Stimulated activated naive CD8-positive, alpha-beta T cell treated with anti-CD3 and anti-CD28 coated beads, Interleukin-15, Interleukin-2, amounts not matched to agents 100 ng/mL and 50 ng/mL, for 24 hours (primary cell): ENCODE data around the gene PLAU.
A peak's percentile ranks its signal among the peaks of the same experiment; 100 is the strongest.
"Not testable (repeated sequence)": the region's sequence is repeated elsewhere in the genome, so short reads cannot be mapped to it uniquely, and the experiment has no call there.

Experiments used
- H3K27ac Mint-ChIP-seq: one replicate; pipeline ENCODE4 v1.8.0; 2021; ENCODE audit warnings: mild to moderate bottlenecking, mixed read lengths
- H3K27me3 Mint-ChIP-seq: one replicate; pipeline ENCODE4 v1.8.0; 2021; ENCODE audit warnings: mixed read lengths
- H3K36me3 Mint-ChIP-seq: one replicate; pipeline ENCODE4 v1.8.0; 2021; ENCODE audit warnings: low read depth, mixed read lengths
- H3K4me1 Mint-ChIP-seq: one replicate; pipeline ENCODE4 v1.8.0; 2021; ENCODE audit warnings: low read depth, mixed read lengths
- H3K4me3 Mint-ChIP-seq: one replicate; pipeline ENCODE4 v1.8.0; 2021; ENCODE audit warnings: mild to moderate bottlenecking, mixed read lengths
- H3K9me3 Mint-ChIP-seq: one replicate; pipeline ENCODE4 v1.8.0; 2021; ENCODE audit warnings: mixed read lengths

PLAU gene

GRCh38 chr10:73916761-73917470 is 6.0 kb downstream of the PLAU start:
- H3K27ac Mint-ChIP-seq: no peak overlapping the region
- peaks cover 18% of the 10 kb centered on the region for H3K4me1 Mint-ChIP-seq
- no peaks in the 10 kb centered on the region for H3K9me3 Mint-ChIP-seq
- H3K4me3 Mint-ChIP-seq: no peak overlapping the region
- peaks cover 35% of the 10 kb centered on the region for H3K27me3 Mint-ChIP-seq
- peaks cover 5% of the 10 kb centered on the region for H3K36me3 Mint-ChIP-seq

- Mint-ChIP-seq H3K4me1 (peaks cover 24% of the 10 kb centered on the region), H3K36me3 (peaks cover 5% of the 10 kb centered on the region), H3K27ac (no peak overlapping the region), H3K4me3 (no peak overlapping the region), H3K27me3 (peaks cover 34% of the 10 kb centered on the region), H3K9me3 (no peaks in the 10 kb centered on the region)
Observed at GRCh38 chr10:73917566-73918305, 6.8 kb downstream of the PLAU start.

GRCh38 chr10:73919481-73919880 is 8.5 kb downstream of the PLAU start:
- not testable (repeated sequence) for H3K27ac Mint-ChIP-seq, H3K4me3 Mint-ChIP-seq, H3K36me3 Mint-ChIP-seq, H3K9me3 Mint-ChIP-seq
- Mint-ChIP-seq H3K4me1 (peaks cover 27% of the 10 kb centered on the region), H3K27me3 (peaks cover 36% of the 10 kb centered on the region)

- H3K36me3 Mint-ChIP-seq: peaks cover 5% of the 10 kb centered on the region
- H3K27me3 Mint-ChIP-seq: peaks cover 35% of the 10 kb centered on the region
- H3K4me3 Mint-ChIP-seq: no peak overlapping the region
- peaks cover 27% of the 10 kb centered on the region for H3K4me1 Mint-ChIP-seq
- H3K27ac Mint-ChIP-seq: no peak overlapping the region
- no peaks in the 10 kb centered on the region for H3K9me3 Mint-ChIP-seq
Observed at GRCh38 chr10:73920089-73920488, 9.2 kb downstream of the PLAU start.

GRCh38 chr10:73922007-73922863 is 11.3 kb downstream of the PLAU start:
- peaks cover 48% of the 10 kb centered on the region for H3K27me3 Mint-ChIP-seq
- H3K27ac Mint-ChIP-seq: no peak overlapping the region
- peaks cover 5% of the 10 kb centered on the region for H3K36me3 Mint-ChIP-seq
- H3K4me1 Mint-ChIP-seq: peaks cover 32% of the 10 kb centered on the region
- H3K9me3 Mint-ChIP-seq: no peaks in the 10 kb centered on the region
- H3K4me3 Mint-ChIP-seq: no peak overlapping the region

- Mint-ChIP-seq H3K27ac (no peak overlapping the region), H3K4me1 (peaks cover 32% of the 10 kb centered on the region), H3K9me3 (no peaks in the 10 kb centered on the region), H3K27me3 (peaks cover 51% of the 10 kb centered on the region), H3K4me3 (no peak overlapping the region), H3K36me3 (peaks cover 5% of the 10 kb centered on the region)
Observed at GRCh38 chr10:73922864-73923133, 11.9 kb downstream of the PLAU start.

GRCh38 chr10:73923935-73924598 is 13.1 kb downstream of the PLAU start:
- Mint-ChIP-seq H3K36me3 (no peaks in the 10 kb centered on the region), H3K4me3 (no peak overlapping the region), H3K27ac (no peak overlapping the region), H3K9me3 (no peaks in the 10 kb centered on the region), H3K27me3 (peaks cover 54% of the 10 kb centered on the region), H3K4me1 (peaks cover 32% of the 10 kb centered on the region)

GRCh38 chr10:73924935-73925334 is 14.0 kb downstream of the PLAU start:
- Mint-ChIP-seq H3K36me3 (no peaks in the 10 kb centered on the region), H3K27me3 (peaks cover 56% of the 10 kb centered on the region), H3K4me3 (no peak overlapping the region), H3K27ac (no peak overlapping the region), H3K4me1 (peaks cover 30% of the 10 kb centered on the region), H3K9me3 (no peaks in the 10 kb centered on the region)

GRCh38 chr10:73925539-73925938 is 14.6 kb downstream of the PLAU start:
- Mint-ChIP-seq H3K4me3 (no peak overlapping the region), H3K36me3 (no peaks in the 10 kb centered on the region), H3K4me1 (peaks cover 26% of the 10 kb centered on the region), H3K27me3 (peaks cover 55% of the 10 kb centered on the region), H3K27ac (no peak overlapping the region), H3K9me3 (no peaks in the 10 kb centered on the region)

GRCh38 chr10:73926152-73926764 is 15.3 kb downstream of the PLAU start:
- H3K36me3 Mint-ChIP-seq: no peaks in the 10 kb centered on the region
- no peak overlapping the region for H3K27ac Mint-ChIP-seq
- peaks cover 22% of the 10 kb centered on the region for H3K4me1 Mint-ChIP-seq
- H3K9me3 Mint-ChIP-seq: no peaks in the 10 kb centered on the region
- H3K4me3 Mint-ChIP-seq: no peak overlapping the region
- H3K27me3 Mint-ChIP-seq: peaks cover 55% of the 10 kb centered on the region

- peaks cover 16% of the 10 kb centered on the region for H3K4me1 Mint-ChIP-seq
- not testable (repeated sequence) for H3K9me3 Mint-ChIP-seq, H3K4me3 Mint-ChIP-seq, H3K27ac Mint-ChIP-seq, H3K36me3 Mint-ChIP-seq
- peaks cover 23% of the 10 kb centered on the region for H3K27me3 Mint-ChIP-seq
Observed at GRCh38 chr10:73930630-73931327, 19.8 kb downstream of the PLAU start.

GRCh38 chr10:73931767-73932619 is 21.1 kb downstream of the PLAU start:
- Mint-ChIP-seq H3K9me3 (no peaks in the 10 kb centered on the region), H3K4me1 (peaks cover 16% of the 10 kb centered on the region), H3K27ac (peak overlapping the region; percentile 36), H3K27me3 (peaks cover 15% of the 10 kb centered on the region), H3K4me3 (no peak overlapping the region), H3K36me3 (no peaks in the 10 kb centered on the region)

- peaks cover 10% of the 10 kb centered on the region for H3K27me3 Mint-ChIP-seq
- no peaks in the 10 kb centered on the region for H3K9me3 Mint-ChIP-seq
- H3K36me3 Mint-ChIP-seq: no peaks in the 10 kb centered on the region
- H3K4me1 Mint-ChIP-seq: peaks cover 16% of the 10 kb centered on the region
- H3K4me3 Mint-ChIP-seq: no peak overlapping the region
- no peak overlapping the region for H3K27ac Mint-ChIP-seq
Observed at GRCh38 chr10:73932620-73933112, 21.7 kb downstream of the PLAU start.
